Activated gamma-delta T cell treated with Interleukin-2 at 50 U/mL for 16 hours (primary cell): ENCODE measurements around the gene SLC35C1.
A peak's percentile ranks its signal among the peaks of the same experiment; 100 is the strongest.
"Not testable (repeated sequence)": the region's sequence is repeated elsewhere in the genome, so short reads cannot be mapped to it uniquely, and the experiment has no call there.

ENCODE experiments used
- DNase-seq: peaks from one replicate; pipeline ENCODE4 v3.0.0-alpha.2; 2020

SLC35C1 gene

GRCh38 chr11:45811571-45812290 lies 6.8 kb downstream of the SLC35C1 start:
- no peak for DNase-seq

GRCh38 chr11:45812581-45813548 lies 7.9 kb downstream of the SLC35C1 start:
- no peak for DNase-seq

- no peak for DNase-seq
Measured at GRCh38 chr11:45815747-45816146, 10.8 kb downstream of the SLC35C1 start.

GRCh38 chr11:45816614-45817013 lies 11.7 kb downstream of the SLC35C1 start:
- no peak for DNase-seq

GRCh38 chr11:45817191-45817590 lies 12.2 kb downstream of the SLC35C1 start:
- no peak for DNase-seq

- DNase-seq = no peak
Measured at GRCh38 chr11:45818961-45819605, 14.1 kb downstream of the SLC35C1 start.

- DNase-seq = no peak
Measured at GRCh38 chr11:45820211-45820857, 15.4 kb downstream of the SLC35C1 start.

GRCh38 chr11:45826492-45826891 lies 21.5 kb downstream of the SLC35C1 start:
- DNase-seq = not testable (repeated sequence)

GRCh38 chr11:45827123-45827522 lies 22.2 kb downstream of the SLC35C1 start:
- DNase-seq = no peak

GRCh38 chr11:45828996-45829395 lies 24.0 kb downstream of the SLC35C1 start:
- DNase-seq = no peak

- no peak for DNase-seq
Measured at GRCh38 chr11:45830596-45830995, 25.6 kb downstream of the SLC35C1 start.

GRCh38 chr11:45832811-45833441 lies 28.0 kb downstream of the SLC35C1 start:
- DNase-seq = no peak

- DNase-seq = no peak
Measured at GRCh38 chr11:45833761-45834160, 28.8 kb downstream of the SLC35C1 start.

GRCh38 chr11:45834298-45834756 lies 29.4 kb downstream of the SLC35C1 start:
- no peak for DNase-seq

- DNase-seq = no peak
Measured at GRCh38 chr11:45839204-45839603, 34.3 kb downstream of the SLC35C1 start.

- not testable (repeated sequence) for DNase-seq
Measured at GRCh38 chr11:45840251-45840650, 35.3 kb downstream of the SLC35C1 start.

- peak; percentile 85 for DNase-seq
Measured at GRCh38 chr11:45843158-45843924, 38.4 kb downstream of the SLC35C1 start.

- no peak for DNase-seq
Measured at GRCh38 chr11:45844822-45845578, 40.1 kb downstream of the SLC35C1 start.

- DNase-seq = no peak
Measured at GRCh38 chr11:45846174-45846675, 41.3 kb downstream of the SLC35C1 start.
